ENCODE data around the gene EXOC3L4.

GRCh38 chr14:103140316-103141109 lies 46.0 kb downstream of the EXOC3L4 start:
- TF ChIP-seq CTCF (IDR thresholded peaks at IDR 0.05; ENCODE audit: low read depth, low read length, poor library complexity, severe bottlenecking), result no peak
- no peak for TF ChIP-seq EZH2phosphoT487 (IDR thresholded peaks at IDR 0.05; ENCODE audit: borderline replicate concordance, low read length)
